Putamen (tissue), 1 donor: Measurements from ENCODE around the gene NEU3.
"Not testable (repeated sequence)": the region's sequence is repeated elsewhere in the genome, so short reads cannot be mapped to it uniquely, and the experiment has no call there.

Experiments used
- DNase-seq: peaks from one replicate; pipeline ENCODE4 v3.0.0-alpha.2; 2016; ENCODE audit warnings: low spot score

Gene NEU3

GRCh38 chr11:74984070-74984469 is 4.7 kb upstream of the NEU3 start:
- DNase-seq = no peak

DNA sequence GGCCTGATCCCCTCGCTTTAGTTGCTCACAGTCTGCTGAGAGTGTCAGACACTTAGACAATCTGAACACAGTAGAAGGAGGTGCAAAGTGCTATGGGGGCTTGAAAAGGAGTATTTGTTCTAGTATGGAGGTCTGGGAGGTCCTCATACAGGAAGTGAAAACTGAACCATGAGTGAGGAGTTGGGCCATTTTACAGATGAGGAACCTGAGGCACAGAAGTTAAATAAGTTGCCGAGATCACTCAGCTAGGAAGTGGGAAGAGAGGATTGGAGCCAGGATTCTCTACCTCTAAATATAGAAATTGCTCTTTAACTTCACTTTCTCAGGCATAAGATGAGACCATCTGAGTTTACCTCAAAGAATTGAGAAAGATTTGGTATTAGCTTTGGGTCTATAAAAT is 4.0 kb upstream of the NEU3 start:
- DNase-seq = no peak

- DNase-seq = peak; percentile 1
Observed at GRCh38 chr11:74989260-74989638, 516 bp downstream of the NEU3 start.

DNA sequence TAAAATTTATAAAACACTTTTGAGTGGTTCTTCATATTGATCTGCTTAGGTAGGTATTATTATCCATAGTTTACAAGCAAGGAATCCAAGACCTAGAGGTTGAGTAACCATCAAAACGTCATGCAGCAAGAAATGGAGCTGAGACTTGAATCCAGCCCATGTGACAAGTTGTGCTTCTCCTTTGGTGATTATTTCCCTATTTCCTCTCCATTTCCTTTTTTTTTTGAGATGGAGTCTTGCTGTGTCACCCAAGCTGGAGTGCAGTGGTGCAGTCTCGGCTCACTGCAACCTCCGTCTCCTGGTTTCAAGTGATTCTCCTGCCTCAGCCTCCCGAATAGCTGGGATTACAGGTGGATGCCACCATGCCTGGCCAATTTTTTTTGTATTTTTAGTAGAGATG is 1.4 kb downstream of the NEU3 start:
- not testable (repeated sequence) for DNase-seq

- no peak for DNase-seq
Observed at GRCh38 chr11:74990941-74991340, 2.2 kb downstream of the NEU3 start.

GRCh38 chr11:74992852-74993251 is 4.1 kb downstream of the NEU3 start:
- DNase-seq = no peak

GRCh38 chr11:75000975-75001354 is 12.2 kb downstream of the NEU3 start:
- no peak for DNase-seq

- no peak for DNase-seq
Observed at GRCh38 chr11:75001686-75002085, 13.0 kb downstream of the NEU3 start.

- no peak for DNase-seq
Observed at GRCh38 chr11:75002516-75002915, 13.8 kb downstream of the NEU3 start.

DNA sequence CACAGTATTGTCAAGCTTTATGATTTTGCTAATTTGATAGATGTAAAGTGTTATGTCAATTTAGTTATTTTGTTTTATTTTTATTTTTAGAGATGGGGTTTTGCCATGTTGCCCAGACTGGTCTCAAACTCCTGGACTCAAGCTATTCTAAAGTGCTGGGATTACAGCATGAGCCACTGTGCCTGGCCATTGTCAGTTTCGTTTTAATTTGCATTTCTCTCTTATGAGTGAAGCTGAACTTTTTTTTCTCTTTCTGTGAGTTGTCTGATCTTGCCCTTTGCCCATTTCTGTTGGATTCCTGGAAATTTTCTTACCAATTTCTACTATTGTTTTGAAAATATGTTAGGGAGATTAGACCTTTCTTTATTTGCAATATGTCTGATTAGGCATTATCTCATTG is 15.5 kb downstream of the NEU3 start:
- no peak for DNase-seq

GRCh38 chr11:75011357-75011756 is 22.6 kb downstream of the NEU3 start:
- no peak for DNase-seq

DNA sequence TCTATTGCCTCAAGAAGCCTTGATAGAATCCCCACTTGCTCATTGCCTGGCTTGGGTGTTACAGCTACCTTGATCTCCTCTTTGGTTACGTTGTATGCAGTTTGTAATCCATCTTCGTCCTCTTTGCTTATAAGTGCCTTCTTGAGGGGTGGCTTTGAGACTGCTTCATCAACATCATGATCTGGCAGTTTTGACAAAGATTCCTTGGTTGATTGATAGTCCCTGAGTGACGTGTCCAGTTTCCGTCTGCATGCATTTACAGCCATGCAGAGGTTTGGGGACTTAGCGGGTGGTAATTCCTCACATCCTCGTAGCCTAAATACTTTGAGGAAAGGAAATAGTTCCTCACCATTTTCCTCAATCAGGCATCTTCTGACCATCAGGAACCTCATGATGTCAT is 23.1 kb downstream of the NEU3 start:
- DNase-seq = no peak

- no peak for DNase-seq
Observed at GRCh38 chr11:75013051-75013450, 24.3 kb downstream of the NEU3 start.

DNA sequence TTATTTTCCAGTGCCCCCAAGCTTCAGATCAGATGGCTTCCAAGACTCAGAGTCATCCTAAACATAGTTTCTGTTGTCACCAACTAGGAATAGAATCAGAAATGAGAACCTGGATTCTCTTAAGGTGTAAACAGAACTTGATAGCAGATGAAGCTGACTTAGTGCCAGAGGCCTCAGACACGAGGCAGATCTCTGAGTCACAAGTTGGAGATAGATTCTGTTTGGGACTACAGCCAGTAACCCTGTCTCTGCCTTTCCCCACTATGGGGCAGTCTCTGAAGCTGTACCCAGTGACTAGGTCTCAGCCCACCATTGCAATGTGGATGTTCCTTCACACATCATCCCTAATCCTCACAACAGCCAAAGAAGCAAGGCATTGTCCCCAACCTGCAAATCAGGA is 25.4 kb downstream of the NEU3 start:
- no peak for DNase-seq

- not testable (repeated sequence) for DNase-seq
Observed at GRCh38 chr11:75019200-75019599, 30.5 kb downstream of the NEU3 start.

- not testable (repeated sequence) for DNase-seq
Observed at GRCh38 chr11:75020328-75020727, 31.6 kb downstream of the NEU3 start.

- DNase-seq = no peak
Observed at GRCh38 chr11:75022296-75022695, 33.6 kb downstream of the NEU3 start.

DNA sequence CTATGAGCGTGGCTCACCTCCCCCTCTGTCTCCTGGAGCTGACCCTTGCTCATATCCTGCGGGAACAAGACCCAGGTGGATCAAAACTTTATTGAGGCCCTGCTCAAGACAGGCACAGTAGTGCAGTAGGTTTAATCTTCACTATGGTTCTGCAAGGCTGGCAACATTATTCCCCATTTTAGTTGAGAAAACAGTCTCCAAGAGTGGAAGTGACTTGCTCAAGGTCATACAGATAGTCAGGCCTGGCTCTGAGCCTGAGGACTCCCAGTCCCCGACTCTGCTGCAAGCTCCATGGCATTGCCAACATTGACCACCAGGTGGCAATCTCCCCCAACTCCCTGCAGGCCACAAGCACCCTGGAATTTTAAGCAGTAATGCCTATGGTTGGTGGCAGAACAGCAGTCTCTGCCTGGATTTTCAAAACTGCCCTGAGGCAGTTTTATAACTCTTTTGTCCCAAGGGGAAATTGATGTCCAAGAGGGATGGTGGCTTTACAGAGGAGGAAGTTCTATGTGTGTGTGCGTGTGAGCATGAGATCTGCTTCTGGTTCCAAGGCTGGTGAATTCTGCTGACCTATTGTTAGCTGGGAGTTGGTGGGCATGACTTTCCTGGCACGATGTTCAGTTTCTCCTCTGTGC is 34.1 kb downstream of the NEU3 start:
- peak; percentile 84 for DNase-seq

- DNase-seq = no peak
Observed at GRCh38 chr11:75023446-75024067, 34.8 kb downstream of the NEU3 start.

DNA sequence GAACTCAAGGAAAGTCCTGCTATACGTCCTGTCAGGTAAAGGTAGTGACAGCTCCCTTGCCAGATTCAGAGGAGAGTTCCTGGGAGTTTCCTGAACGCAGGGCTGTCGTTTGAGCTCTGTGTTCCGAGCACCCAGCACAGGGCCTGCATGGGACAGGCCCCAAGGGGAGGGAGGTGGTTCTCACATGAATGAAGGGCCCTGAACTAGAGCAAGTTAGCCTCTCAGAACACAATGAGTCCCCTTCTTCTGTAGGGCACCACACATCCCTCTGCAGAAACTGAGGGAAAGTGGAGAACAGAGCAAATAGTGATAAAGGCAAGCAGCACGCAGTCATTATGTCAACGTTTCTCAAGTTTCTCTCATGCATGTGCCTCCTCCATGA is 35.3 kb downstream of the NEU3 start:
- peak; percentile 55 for DNase-seq

GRCh38 chr11:75024764-75025211 is 36.1 kb downstream of the NEU3 start:
- DNase-seq = no peak

DNA sequence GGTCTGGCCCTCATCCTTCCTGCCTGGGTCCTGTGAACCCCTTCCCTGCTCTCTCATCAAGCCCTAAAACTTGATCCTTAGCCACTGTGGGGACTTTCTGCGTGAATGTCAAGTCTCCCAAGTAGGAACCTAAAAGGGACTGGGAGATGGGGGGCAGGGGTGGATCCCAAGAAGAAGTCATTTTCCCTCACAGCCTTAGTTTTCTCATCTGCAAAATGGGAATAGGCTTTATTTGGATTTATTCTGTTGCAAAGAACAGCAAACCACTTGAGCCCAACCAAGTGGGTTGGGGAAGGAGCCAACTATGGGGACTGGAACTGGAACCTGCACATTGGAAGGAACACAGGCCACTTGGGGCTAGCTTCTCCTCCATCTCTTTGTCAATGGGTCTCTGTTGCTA is 36.8 kb downstream of the NEU3 start:
- no peak for DNase-seq

DNA sequence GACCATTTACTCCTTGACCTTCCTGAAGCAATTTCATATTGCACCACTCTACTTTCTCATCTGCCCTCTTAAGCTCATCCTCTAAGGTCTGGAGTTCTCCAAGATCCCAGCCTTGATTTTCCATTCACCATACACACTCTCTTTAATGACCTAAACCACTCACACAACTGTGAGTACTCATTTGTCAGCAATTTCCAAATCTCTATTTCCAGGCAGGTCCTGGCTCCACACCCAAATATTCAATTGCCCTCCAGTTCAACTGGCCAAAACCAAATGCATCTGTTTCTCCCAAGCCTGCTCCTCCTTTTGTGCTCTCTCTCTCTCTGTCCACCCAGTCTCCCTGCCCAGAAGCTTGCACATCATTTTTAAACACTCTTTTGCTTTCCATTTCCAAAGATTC is 39.6 kb downstream of the NEU3 start:
- no peak for DNase-seq

GRCh38 chr11:75028724-75029123 is 40.0 kb downstream of the NEU3 start:
- no peak for DNase-seq
